K562 (cell line): ENCODE results near the gene IL36RN. TPM values are rescaled to one million over a fixed set of nuclear protein-coding genes. Genes with fewer than 3 reads are reported as not detected.

Source experiments
- ATAC-seq: fragments of 200-7000 bp; cut with Tn5 transposase; 3 replicates; pipeline ENCODE4 v1.9.1; 2020; ENCODE audit warnings: moderate library complexity
- BruUV-seq: library from RNA; stranded (reverse); fragments of 400-500 nt; replicated peaks from 2 replicates; lab custom pipeline; 2021; lab: Mats Ljungman, UMichigan
- CTCF ChIA-PET: fragments of 300-600 bp; formaldehyde crosslinking; extraction: SDS; loops from one replicate; lab custom pipeline; 2021; ENCODE audit warnings: low intra/inter-chr PET ratio; lab: Yijun Ruan, JAX
- POLR2A ChIA-PET: fragments of 300-600, 350-650 bp; sonication (Branson Sonifier 250); formaldehyde crosslinking; extraction: SDS; loops from one replicate; lab custom pipeline; 2021; ENCODE audit warnings: antibody characterized with exemption, inconsistent platforms; lab: Yijun Ruan, JAX
- DNase-seq, 4 experiments: peaks; one replicate each; pipeline versions ENCODE4 v3.0.0 to v3.0.0-alpha.2; 2011 to 2018; ENCODE audit warnings: low spot score in 3 of 4, mixed read lengths in 3 of 4; ENCODE audit errors: extremely low read depth in 1 of 4
- FAIRE-seq: peaks from 2 replicates; lab custom pipeline; 2011; peaks lifted over from hg19 to GRCh38; lab: Jason Lieb, UNC
- H2AFZ ChIP-seq: 2 replicates; pipeline ENCODE4 v1.6.0; 2011; ENCODE audit warnings: low read depth, low read length, control low read depth, inconsistent platforms
- H3K27ac ChIP-seq: fragments of 200-600 bp; 3 replicates; pipeline ENCODE4 v1.8.0; 2011; ENCODE audit warnings: low read depth, mild to moderate bottlenecking, control low read depth, inconsistent platforms, low read length, moderate library complexity, mixed read lengths; ENCODE audit errors: extremely low read depth
- H3K27me3 ChIP-seq, 2 experiments: fragments of 300-600 bp in 1 of 2; 2 replicates in 1 of 2; 3 replicates in 1 of 2; pipeline versions ENCODE4 v1.6.0 to v1.8.0; 2011; ENCODE audit warnings: inconsistent platforms in 2 of 2, low read length in 2 of 2, mild to moderate bottlenecking in 1 of 2, mixed read lengths in 1 of 2, moderate library complexity in 1 of 2; ENCODE audit not compliant: control insufficient read depth in 2 of 2, insufficient read depth in 2 of 2
- H3K36me3 ChIP-seq: fragments of 300-600 bp; 3 replicates; pipeline ENCODE4 v1.8.0; 2011; ENCODE audit warnings: mild to moderate bottlenecking, low read length, inconsistent platforms; ENCODE audit not compliant: control insufficient read depth, insufficient read depth
- H3K4me1 ChIP-seq, 2 experiments: fragments of 200-600 bp in 1 of 2; replicated peaks in 1 of 2; 2 replicates in 1 of 2; 3 replicates in 1 of 2; pipeline versions ENCODE4 v1.5.1 to v1.8.0; 2011; ENCODE audit warnings: inconsistent platforms in 2 of 2, low read length in 2 of 2, mild to moderate bottlenecking in 1 of 2, mixed read lengths in 1 of 2, moderate library complexity in 1 of 2; ENCODE audit not compliant: control insufficient read depth in 2 of 2, insufficient read depth in 2 of 2
- H3K4me2 ChIP-seq: 2 replicates; pipeline ENCODE4 v1.6.1; 2011; ENCODE audit warnings: low read length, control low read depth, inconsistent platforms, mixed read lengths; ENCODE audit not compliant: insufficient read depth
- H3K4me3 ChIP-seq: fragments of 200-600 bp; sonication (generic), shearing (Covaris generic); 2 replicates; pipeline ENCODE4 v1.5.1; 2016; ENCODE audit warnings: control low read depth, inconsistent platforms
- H3K79me2 ChIP-seq: fragments of 200-600 bp; 3 replicates; pipeline ENCODE4 v1.8.0; 2011; ENCODE audit warnings: low read length, inconsistent platforms; ENCODE audit not compliant: control insufficient read depth, insufficient read depth
- H3K9ac ChIP-seq, 2 experiments: 2 replicates each; pipeline versions ENCODE4 v1.6.0 to v1.6.1; 2011; ENCODE audit warnings: low read depth in 2 of 2, low read length in 2 of 2, control low read depth in 1 of 2, inconsistent platforms in 1 of 2, mild to moderate bottlenecking in 1 of 2, mixed read lengths in 1 of 2; ENCODE audit not compliant: insufficient read depth in 1 of 2
- H3K9me1 ChIP-seq: one replicate; pipeline ENCODE4 v1.6.0; 2011; ENCODE audit warnings: inconsistent platforms, mild to moderate bottlenecking, low read length, moderate library complexity; ENCODE audit not compliant: control insufficient read depth, insufficient read depth
- H3K9me3 ChIP-seq: replicated peaks from 2 replicates; pipeline ENCODE4 v1.5.1; 2011; ENCODE audit warnings: low read depth, low read length, inconsistent platforms; ENCODE audit not compliant: control insufficient read depth, insufficient read depth
- H4K20me1 ChIP-seq: replicated peaks from 2 replicates; pipeline ENCODE4 v1.6.1; 2011; ENCODE audit warnings: low read length, inconsistent platforms, mixed read lengths; ENCODE audit not compliant: control insufficient read depth, insufficient read depth
- CBFA2T2 ChIP-seq: fragments of 450-650 bp; conservative IDR thresholded peaks from 2 replicates; pipeline ENCODE4 v1.6.1; 2017; ENCODE audit warnings: mild to moderate bottlenecking
- CREBBP ChIP-seq: IDR thresholded peaks from one replicate; pipeline ENCODE4 v1.6.1; 2012; ENCODE audit warnings: low read depth, mild to moderate bottlenecking, control low read depth, inconsistent platforms, low read length
- ETS2 ChIP-seq: IDR thresholded peaks from 2 replicates; pipeline ENCODE4 v1.6.1; 2016; ENCODE audit warnings: borderline replicate concordance, missing genetic modification characterization, mild to moderate bottlenecking, moderate library complexity, missing compliant biosample characterization; ENCODE audit not compliant: poor library complexity, severe bottlenecking
- GATAD2B ChIP-seq: fragments of 450-650 bp; IDR thresholded peaks from 2 replicates; pipeline ENCODE4 v1.6.1; 2017; ENCODE audit warnings: mild to moderate bottlenecking, borderline replicate concordance
- KAT7 ChIP-seq: sonication (generic); formaldehyde crosslinking; IDR thresholded peaks from 2 replicates; pipeline ENCODE4 v1.8.0; 2022; ENCODE audit warnings: missing genetic modification reagents, mild to moderate bottlenecking, borderline replicate concordance
- MCM7 ChIP-seq, 2 experiments: fragments of 450-650 bp; IDR thresholded peaks; 2 replicates each; pipeline ENCODE4 v1.6.1; 2016 to 2018
- POLR2AphosphoS2 ChIP-seq: IDR thresholded peaks from 2 replicates; pipeline ENCODE4 v1.6.1; 2012; ENCODE audit warnings: low read length, improper control_type of control experiment
- RBM22 ChIP-seq: fragments of 200-400 bp; formaldehyde crosslinking; IDR thresholded peaks from 2 replicates; pipeline ENCODE4 v1.6.1; 2018; ENCODE audit warnings: low read length, low read depth; ENCODE audit not compliant: poor library complexity, severe bottlenecking
- SIX5 ChIP-seq, 2 experiments: IDR thresholded peaks; 2 replicates each; pipeline ENCODE4 v1.6.1; 2011; ENCODE audit warnings: low read length in 2 of 2, borderline replicate concordance in 1 of 2, low read depth in 1 of 2, mild to moderate bottlenecking in 1 of 2, moderate library complexity in 1 of 2; ENCODE audit not compliant: insufficient read depth in 1 of 2
- ZNF717 ChIP-seq: fragments of 250-450 bp; sonication (Bioruptor Pico); IDR thresholded peaks from 2 replicates; pipeline ENCODE4 v1.5.0; 2021
- ZNF764 ChIP-seq: fragments of 250-450 bp; sonication (Bioruptor Pico); IDR thresholded peaks from 2 replicates; pipeline ENCODE4 v1.4.0; 2020; ENCODE audit warnings: low read depth, mild to moderate bottlenecking, moderate library complexity
- WGBS: fragments of 100-300 bp; shearing (Covaris generic); methylation state at CpG from one replicate; pipeline ENCODE4 v1.1.6; 2016; ENCODE audit warnings: low coverage, mixed read lengths; ENCODE audit not compliant: insufficient coverage; ENCODE audit errors: missing lambda C conversion rate; 5-methylcytosine and 5-hydroxymethylcytosine counted together
- in situ Hi-C: fragments of 300-500 bp; cut with MboI; formaldehyde crosslinking; loops from 4 replicates; pipeline ENCODE4 v1.15.0; 2018; ENCODE audit warnings: inconsistent platforms, mixed read lengths
- intact Hi-C: fragments of 100-400 bp; cut with micrococcal nuclease; formaldehyde crosslinking; loops from 2 replicates; pipeline ENCODE4 v1.14.2; 2022
- polyA plus RNA-seq, 8 experiments: library from polyadenylated mRNA; depleted of rRNA in 4 of 8; stranded (reverse) in 5 of 8; unstranded in 3 of 8; fragments of >200 nt; fragmentation: Nextera tagmentation in 2 of 8; fragmentation: Illumina TruSeq in 1 of 8; extraction: Ambion mirVana in 2 of 8; extraction: Trizol in 1 of 8; gene quantifications; 2 replicates each; pipeline versions ENCODE4 v1.2.1 to v1.2.3, GENCODE V29; 2011 to 2014; ENCODE audit warnings: inconsistent platforms in 1 of 8, missing spikeins in 1 of 8
- total RNA-seq, 7 experiments: library from RNA; depleted of rRNA in 6 of 7; stranded (reverse); fragments of >200 nt in 6 of 7; fragmentation: Illumina TruSeq in 2 of 7; extraction: Trizol in 2 of 7; gene quantifications; 2 replicates each; pipeline versions ENCODE4 v1.2.1 to v1.2.3, GENCODE V29; 2011 to 2021; ENCODE audit warnings: low replicate concordance in 1 of 7
- TF ChIP-seq, protein P1 (sequence below): sonication (generic); formaldehyde crosslinking; IDR thresholded peaks from 2 replicates; pipeline ENCODE4 v1.8.0; 2022; ENCODE audit warnings: mild to moderate bottlenecking, missing genetic modification reagents, borderline replicate concordance

The IL36RN gene
- total and polyA plus RNA-seq, 9 of the 15 experiments (the other 6 are each of a cell fraction or from before 2014, with no cell fraction given): not detected

DNA sequence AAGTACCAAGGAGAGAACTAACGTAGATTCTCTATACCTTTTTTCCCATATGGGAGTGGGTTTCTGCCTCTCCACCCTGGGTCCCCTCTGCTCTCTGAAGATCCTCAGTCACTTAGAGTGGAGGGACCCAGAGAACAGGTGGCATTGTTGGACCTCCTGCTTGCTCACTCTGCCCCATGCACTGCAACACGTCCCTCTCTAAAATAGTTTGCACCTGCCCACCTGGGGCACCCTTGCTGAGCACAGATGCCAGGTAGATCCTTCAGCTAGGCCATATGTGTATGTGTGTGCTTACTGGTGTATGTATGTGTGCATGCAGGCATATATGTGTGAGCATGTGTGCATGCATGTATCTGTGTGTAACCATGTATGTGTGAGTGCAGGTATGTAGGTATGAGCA is 2.2 kb downstream of the IL36RN start:
- no peaks in the 10 kb centered on the region for H3K79me2 ChIP-seq
- H3K9me1 ChIP-seq: no peaks in the 10 kb centered on the region
- 0% methylated on average over 2 of the region's 2 CpGs for WGBS
- H3K4me1 ChIP-seq: no peaks in the 10 kb centered on the region
- H2AFZ ChIP-seq: no peak overlapping the region
- H3K9me3 ChIP-seq: no peaks in the 10 kb centered on the region
- intact Hi-C loops: no loop called here
- no peaks in the 10 kb centered on the region for H4K20me1 ChIP-seq
- FAIRE-seq (no peak), ATAC-seq (no peak), DNase-seq (no peak)
- in situ Hi-C loops: no loop called here
- no peak overlapping the region for H3K4me2 ChIP-seq
- H3K36me3 ChIP-seq: no peaks in the 10 kb centered on the region
- no peak overlapping the region for H3K4me3 ChIP-seq
- H3K27ac ChIP-seq: no peak overlapping the region
- ChIA-PET POLR2A (no interaction called here), CTCF (no interaction called here)
- peaks cover 0 to 22% of the 10 kb centered on the region in 2 experiments; a peak in 3 of 5 replicates for H3K27me3 ChIP-seq
- no TSS peak for BruUV-seq
- H3K9ac ChIP-seq: no peak overlapping the region
- no peak for TF ChIP-seq ZNF764 (CRISPR knock-in tag)
- TF ChIP-seq CREBBP: no peak
- TF ChIP-seq RBM22: no peak
- TF ChIP-seq ETS2 (tag): no peak
- no peak for TF ChIP-seq MCM7 (IDR thresholded peaks at IDR 0.05)
- TF ChIP-seq SIX5 (IDR thresholded peaks at IDR 0.05; ENCODE audit: borderline replicate concordance in 1 of 2, insufficient read depth in 1 of 2, low read depth in 1 of 2, low read length in 2 of 2): no peak
- TF ChIP-seq POLR2AphosphoS2: no peak
- TF ChIP-seq GATAD2B: no peak
- TF ChIP-seq ZNF717 (CRISPR knock-in tag): no peak
- TF ChIP-seq, protein P1, sequence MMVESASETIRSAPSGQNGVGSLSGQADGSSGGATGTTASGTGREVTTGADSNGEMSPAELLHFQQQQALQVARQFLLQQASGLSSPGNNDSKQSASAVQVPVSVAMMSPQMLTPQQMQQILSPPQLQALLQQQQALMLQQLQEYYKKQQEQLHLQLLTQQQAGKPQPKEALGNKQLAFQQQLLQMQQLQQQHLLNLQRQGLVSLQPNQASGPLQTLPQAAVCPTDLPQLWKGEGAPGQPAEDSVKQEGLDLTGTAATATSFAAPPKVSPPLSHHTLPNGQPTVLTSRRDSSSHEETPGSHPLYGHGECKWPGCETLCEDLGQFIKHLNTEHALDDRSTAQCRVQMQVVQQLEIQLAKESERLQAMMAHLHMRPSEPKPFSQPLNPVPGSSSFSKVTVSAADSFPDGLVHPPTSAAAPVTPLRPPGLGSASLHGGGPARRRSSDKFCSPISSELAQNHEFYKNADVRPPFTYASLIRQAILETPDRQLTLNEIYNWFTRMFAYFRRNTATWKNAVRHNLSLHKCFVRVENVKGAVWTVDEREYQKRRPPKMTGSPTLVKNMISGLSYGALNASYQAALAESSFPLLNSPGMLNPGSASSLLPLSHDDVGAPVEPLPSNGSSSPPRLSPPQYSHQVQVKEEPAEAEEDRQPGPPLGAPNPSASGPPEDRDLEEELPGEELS (CRISPR knock-in tag): no peak
- no peak for TF ChIP-seq KAT7 (CRISPR knock-in tag)
- TF ChIP-seq CBFA2T2: no peak
- TF ChIP-seq, all 486 proteins: peak for 0
